HepG2 (cell line): ENCODE results near the gene DNM3. TPM values are rescaled to one million over a fixed set of nuclear protein-coding genes. Genes with fewer than 3 reads are reported as not detected.

Source experiments
- ATAC-seq: fragments of 200-7000 bp; cut with Tn5 transposase; 3 replicates; pipeline ENCODE4 v1.9.1; 2020; ENCODE audit warnings: mild to moderate bottlenecking, moderate library complexity
- BruUV-seq: library from RNA; stranded (reverse); fragments of 400-500 nt; replicated peaks from 2 replicates; lab custom pipeline; 2021; lab: Mats Ljungman, UMichigan
- CTCF ChIA-PET: fragments of 300-600 bp; formaldehyde crosslinking; extraction: SDS; loops from one replicate; lab custom pipeline; 2021; ENCODE audit warnings: low total read pairs, inconsistent platforms, low intra/inter-chr PET ratio; lab: Yijun Ruan, JAX
- POLR2A ChIA-PET: fragments of 350-600 bp; sonication (Branson Sonifier 250); formaldehyde crosslinking; loops from one replicate; lab custom pipeline; 2020; ENCODE audit warnings: antibody characterized with exemption, inconsistent platforms; lab: Yijun Ruan, JAX
- DNase-seq: peaks from one replicate; pipeline ENCODE4 v3.0.0-alpha.2; 2015; ENCODE audit warnings: low spot score
- FAIRE-seq: peaks from 3 replicates; lab custom pipeline; 2011; peaks lifted over from hg19 to GRCh38; lab: Jason Lieb, UNC
- H2AFZ ChIP-seq: one replicate; pipeline ENCODE4 v1.6.1; 2011; ENCODE audit warnings: low read length, inconsistent platforms
- H3K27ac ChIP-seq: fragments of 300-600 bp; 3 replicates; pipeline ENCODE4 v1.8.0; 2011; ENCODE audit warnings: mixed run types, mild to moderate bottlenecking, mixed read lengths, low read length, inconsistent platforms; ENCODE audit not compliant: insufficient read depth; ENCODE audit errors: extremely low read length
- H3K27me3 ChIP-seq, 2 experiments: fragments of 200-600 bp in 1 of 2; 2 replicates in 1 of 2; 3 replicates in 1 of 2; pipeline versions ENCODE4 v1.6.0 to v1.8.0; 2011; ENCODE audit warnings: low read length in 2 of 2, mild to moderate bottlenecking in 2 of 2, moderate library complexity in 2 of 2, inconsistent platforms in 1 of 2; ENCODE audit not compliant: insufficient read depth in 2 of 2, control insufficient read depth in 1 of 2
- H3K36me3 ChIP-seq, 2 experiments: fragments of 200-600 bp in 1 of 2; replicated peaks in 1 of 2; 2 replicates in 1 of 2; 3 replicates in 1 of 2; pipeline versions ENCODE4 v1.5.1 to v1.8.0; 2011; ENCODE audit warnings: low read length in 2 of 2, inconsistent platforms in 1 of 2; ENCODE audit not compliant: insufficient read depth in 2 of 2, control insufficient read depth in 1 of 2
- H3K4me1 ChIP-seq: 2 replicates; pipeline ENCODE4 v1.5.1; 2012; ENCODE audit warnings: low read length, inconsistent platforms; ENCODE audit not compliant: insufficient read depth
- H3K4me2 ChIP-seq: 2 replicates; pipeline ENCODE4 v1.6.0; 2011; ENCODE audit warnings: low read depth, low read length, inconsistent platforms
- H3K4me3 ChIP-seq, 3 experiments: fragments of 200-600 bp in 1 of 3; sonication (generic), shearing (Covaris generic) in 1 of 3; replicated peaks in 1 of 3; 2 replicates each; pipeline ENCODE4 v1.5.1; 2011 to 2016; ENCODE audit warnings: low read length in 3 of 3, inconsistent platforms in 2 of 3, low read depth in 2 of 3, mild to moderate bottlenecking in 2 of 3, control low read depth in 1 of 3, mixed read lengths in 1 of 3; ENCODE audit not compliant: insufficient read depth in 1 of 3
- H3K79me2 ChIP-seq: one replicate; pipeline ENCODE4 v1.6.1; 2011; ENCODE audit warnings: low read length, inconsistent platforms; ENCODE audit not compliant: insufficient read depth
- H3K9ac ChIP-seq: 2 replicates; pipeline ENCODE4 v1.6.0; 2011; ENCODE audit warnings: mild to moderate bottlenecking, low read depth, low read length, inconsistent platforms; ENCODE audit not compliant: insufficient read depth
- H3K9me3 ChIP-seq: 2 replicates; pipeline ENCODE4 v1.5.1; 2012; ENCODE audit warnings: mild to moderate bottlenecking, low read length
- H4K20me1 ChIP-seq: 2 replicates; pipeline ENCODE4 v1.6.0; 2011; ENCODE audit warnings: inconsistent platforms, mild to moderate bottlenecking, low read length, moderate library complexity; ENCODE audit not compliant: insufficient read depth
- CHD4 ChIP-seq: fragments of 200-600 bp; sonication (generic); IDR thresholded peaks from 2 replicates; pipeline ENCODE4 v1.7.0; 2017; ENCODE audit warnings: mild to moderate bottlenecking, low read length, borderline replicate concordance
- KAT7 ChIP-seq: IDR thresholded peaks from 2 replicates; pipeline ENCODE4 v1.6.1; 2018; ENCODE audit warnings: borderline replicate concordance, missing compliant biosample characterization
- NR1H2 ChIP-seq: sonication (generic); formaldehyde crosslinking; IDR thresholded peaks from 2 replicates; pipeline ENCODE4 v1.8.1; 2022; ENCODE audit warnings: low read depth, missing genetic modification reagents, borderline replicate concordance
- POLR2AphosphoS2 ChIP-seq: IDR thresholded peaks from 2 replicates; pipeline ENCODE4 v1.6.1; 2011; ENCODE audit warnings: low read depth, low read length, improper control_type of control experiment
- TCF7L2 ChIP-seq: IDR thresholded peaks from 2 replicates; pipeline ENCODE4 v1.6.1; 2011; ENCODE audit warnings: mild to moderate bottlenecking, low read depth, low read length, moderate library complexity
- ZNF234 ChIP-seq: sonication (generic); formaldehyde crosslinking; conservative IDR thresholded peaks from 2 replicates; pipeline ENCODE4 v1.5.1; 2020; ENCODE audit warnings: mild to moderate bottlenecking, missing genetic modification reagents
- ZNF24 ChIP-seq: fragments of 450-650 bp; IDR thresholded peaks from 2 replicates; pipeline ENCODE4 v1.6.1; 2017; ENCODE audit warnings: antibody characterized with exemption, mild to moderate bottlenecking
- ZNF33B ChIP-seq: sonication (generic); formaldehyde crosslinking; IDR thresholded peaks from 2 replicates; pipeline ENCODE4 v1.5.1; 2020; ENCODE audit warnings: mild to moderate bottlenecking, missing genetic modification reagents
- ZNF468 ChIP-seq: sonication (generic); formaldehyde crosslinking; IDR thresholded peaks from 2 replicates; pipeline ENCODE4 v1.8.0; 2022; ENCODE audit warnings: mild to moderate bottlenecking, moderate library complexity, missing genetic modification reagents
- WGBS: methylation state at CpG from one replicate; pipeline ENCODE4 v1.1.6; 2017; ENCODE audit warnings: low lambda C conversion rate; 5-methylcytosine and 5-hydroxymethylcytosine counted together
- in situ Hi-C: cut with HindIII; loops from 2 replicates; pipeline ENCODE4 v1.10.0; 2017; ENCODE audit warnings: low pct_unique_long_range_greater_than_20kb; ENCODE audit not compliant: extremely low pct_ligation_motif_present
- intact Hi-C: fragments of 100-400 bp; cut with micrococcal nuclease; formaldehyde crosslinking; loops from one replicate; pipeline ENCODE4 v1.10.0; 2022; ENCODE audit not compliant: unreplicated experiment
- polyA plus RNA-seq, 8 experiments: library from polyadenylated mRNA; depleted of rRNA in 3 of 8; stranded (reverse) in 7 of 8; unstranded in 1 of 8; fragments of >200 nt; fragmentation: Illumina TruSeq in 4 of 8; extraction: Trizol in 4 of 8; gene quantifications; 2 replicates each; pipeline versions ENCODE4 v1.2.1 to v1.2.3, GENCODE V29; 2011 to 2016; ENCODE audit warnings: low read depth in 4 of 8, missing spikeins in 1 of 8, mixed read lengths in 1 of 8; ENCODE audit not compliant: insufficient read depth in 1 of 8
- total RNA-seq, 5 experiments: library from RNA; depleted of rRNA; stranded (reverse); fragments of >200 nt; fragmentation: Illumina TruSeq; extraction: Trizol; gene quantifications; 2 replicates each; pipeline ENCODE4 v1.2.3, GENCODE V29; 2016; ENCODE audit warnings: low read depth in 1 of 5
- TF ChIP-seq, protein P1 (sequence below): sonication (generic); formaldehyde crosslinking; IDR thresholded peaks from 2 replicates; pipeline ENCODE4 v1.8.1; 2022; ENCODE audit warnings: low read depth, mild to moderate bottlenecking, missing genetic modification reagents
- TF ChIP-seq, protein P2 (sequence below): sonication (generic); formaldehyde crosslinking; IDR thresholded peaks from 2 replicates; pipeline ENCODE4 v1.5.1; 2020; ENCODE audit warnings: mild to moderate bottlenecking, missing genetic modification reagents, moderate library complexity
- TF ChIP-seq, protein P3 (sequence below): sonication (generic); formaldehyde crosslinking; IDR thresholded peaks from 2 replicates; pipeline ENCODE4 v1.8.1; 2023; ENCODE audit warnings: mild to moderate bottlenecking, moderate library complexity, missing genetic modification reagents
- TF ChIP-seq, protein P4 (sequence below): IDR thresholded peaks from 2 replicates; pipeline ENCODE4 v1.6.1; 2016; ENCODE audit warnings: mild to moderate bottlenecking, missing biosample characterization, missing genetic modification reagents

The DNM3 gene
- total and polyA plus RNA-seq, 2 of the 13 experiments (the other 11 are each of a cell fraction or from before 2014, with no cell fraction given), result 0.05 TPM; not detected in 1

DNA sequence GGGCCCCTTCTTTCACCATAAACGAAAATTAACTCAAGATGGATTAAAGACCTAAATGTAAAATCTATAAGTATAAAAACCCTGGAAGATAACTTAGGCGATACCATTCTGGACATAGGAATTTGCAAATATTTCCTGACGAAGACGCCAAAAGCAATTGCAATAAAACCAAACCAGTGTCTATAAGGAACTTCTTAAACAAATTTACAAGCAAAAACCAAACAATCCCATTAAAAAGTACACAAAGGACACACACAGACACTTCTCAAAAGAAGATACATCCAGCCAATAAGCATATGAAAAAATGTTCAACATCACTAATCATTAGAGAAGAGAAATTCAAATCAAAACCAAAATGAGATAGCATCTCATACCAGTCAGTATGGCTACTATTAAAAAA is 500.4 kb downstream of the DNM3 start:
- FAIRE-seq (no peak), DNase-seq (no peak), ATAC-seq (no peak)
- intact Hi-C loops (no loop called here), in situ Hi-C loops (no loop called here)
- BruUV-seq, result no TSS peak
- no peak overlapping the region for H3K4me2 ChIP-seq
- H3K79me2 ChIP-seq, result no peaks in the 10 kb centered on the region
- no peak overlapping the region for H2AFZ ChIP-seq
- no peaks in the 10 kb centered on the region for H3K4me1 ChIP-seq
- WGBS, result 46% methylated on average over 4 of the region's 4 CpGs
- 0 out of 5 replicates have a peak, but pooled peaks cover 0 to 4% of the 10 kb centered on the region in 2 experiments for H3K27me3 ChIP-seq
- CTCF ChIA-PET, result no interaction called here
- no peaks in the 10 kb centered on the region for H3K36me3 ChIP-seq
- no peaks in the 10 kb centered on the region for H4K20me1 ChIP-seq
- TF ChIP-seq, protein P1, sequence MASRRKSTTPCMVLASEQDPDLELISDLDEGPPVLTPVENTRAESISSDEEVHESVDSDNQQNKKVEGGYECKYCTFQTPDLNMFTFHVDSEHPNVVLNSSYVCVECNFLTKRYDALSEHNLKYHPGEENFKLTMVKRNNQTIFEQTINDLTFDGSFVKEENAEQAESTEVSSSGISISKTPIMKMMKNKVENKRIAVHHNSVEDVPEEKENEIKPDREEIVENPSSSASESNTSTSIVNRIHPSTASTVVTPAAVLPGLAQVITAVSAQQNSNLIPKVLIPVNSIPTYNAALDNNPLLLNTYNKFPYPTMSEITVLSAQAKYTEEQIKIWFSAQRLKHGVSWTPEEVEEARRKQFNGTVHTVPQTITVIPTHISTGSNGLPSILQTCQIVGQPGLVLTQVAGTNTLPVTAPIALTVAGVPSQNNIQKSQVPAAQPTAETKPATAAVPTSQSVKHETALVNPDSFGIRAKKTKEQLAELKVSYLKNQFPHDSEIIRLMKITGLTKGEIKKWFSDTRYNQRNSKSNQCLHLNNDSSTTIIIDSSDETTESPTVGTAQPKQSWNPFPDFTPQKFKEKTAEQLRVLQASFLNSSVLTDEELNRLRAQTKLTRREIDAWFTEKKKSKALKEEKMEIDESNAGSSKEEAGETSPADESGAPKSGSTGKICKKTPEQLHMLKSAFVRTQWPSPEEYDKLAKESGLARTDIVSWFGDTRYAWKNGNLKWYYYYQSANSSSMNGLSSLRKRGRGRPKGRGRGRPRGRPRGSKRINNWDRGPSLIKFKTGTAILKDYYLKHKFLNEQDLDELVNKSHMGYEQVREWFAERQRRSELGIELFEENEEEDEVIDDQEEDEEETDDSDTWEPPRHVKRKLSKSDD (CRISPR knock-in tag), result no peak
- TF ChIP-seq, protein P2, sequence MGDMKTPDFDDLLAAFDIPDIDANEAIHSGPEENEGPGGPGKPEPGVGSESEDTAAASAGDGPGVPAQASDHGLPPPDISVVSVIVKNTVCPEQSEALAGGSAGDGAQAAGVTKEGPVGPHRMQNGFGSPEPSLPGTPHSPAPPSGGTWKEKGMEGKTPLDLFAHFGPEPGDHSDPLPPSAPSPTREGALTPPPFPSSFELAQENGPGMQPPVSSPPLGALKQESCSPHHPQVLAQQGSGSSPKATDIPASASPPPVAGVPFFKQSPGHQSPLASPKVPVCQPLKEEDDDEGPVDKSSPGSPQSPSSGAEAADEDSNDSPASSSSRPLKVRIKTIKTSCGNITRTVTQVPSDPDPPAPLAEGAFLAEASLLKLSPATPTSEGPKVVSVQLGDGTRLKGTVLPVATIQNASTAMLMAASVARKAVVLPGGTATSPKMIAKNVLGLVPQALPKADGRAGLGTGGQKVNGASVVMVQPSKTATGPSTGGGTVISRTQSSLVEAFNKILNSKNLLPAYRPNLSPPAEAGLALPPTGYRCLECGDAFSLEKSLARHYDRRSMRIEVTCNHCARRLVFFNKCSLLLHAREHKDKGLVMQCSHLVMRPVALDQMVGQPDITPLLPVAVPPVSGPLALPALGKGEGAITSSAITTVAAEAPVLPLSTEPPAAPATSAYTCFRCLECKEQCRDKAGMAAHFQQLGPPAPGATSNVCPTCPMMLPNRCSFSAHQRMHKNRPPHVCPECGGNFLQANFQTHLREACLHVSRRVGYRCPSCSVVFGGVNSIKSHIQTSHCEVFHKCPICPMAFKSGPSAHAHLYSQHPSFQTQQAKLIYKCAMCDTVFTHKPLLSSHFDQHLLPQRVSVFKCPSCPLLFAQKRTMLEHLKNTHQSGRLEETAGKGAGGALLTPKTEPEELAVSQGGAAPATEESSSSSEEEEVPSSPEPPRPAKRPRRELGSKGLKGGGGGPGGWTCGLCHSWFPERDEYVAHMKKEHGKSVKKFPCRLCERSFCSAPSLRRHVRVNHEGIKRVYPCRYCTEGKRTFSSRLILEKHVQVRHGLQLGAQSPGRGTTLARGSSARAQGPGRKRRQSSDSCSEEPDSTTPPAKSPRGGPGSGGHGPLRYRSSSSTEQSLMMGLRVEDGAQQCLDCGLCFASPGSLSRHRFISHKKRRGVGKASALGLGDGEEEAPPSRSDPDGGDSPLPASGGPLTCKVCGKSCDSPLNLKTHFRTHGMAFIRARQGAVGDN (CRISPR knock-in tag), result no peak
- TF ChIP-seq NR1H2 (no peak), ZNF468 (CRISPR knock-in tag) (no peak), CHD4 (no peak), ZNF33B (CRISPR knock-in tag) (no peak), ZNF234 (CRISPR knock-in tag) (no peak), ZNF24 (no peak), KAT7 (no peak), POLR2AphosphoS2 (no peak), TCF7L2 (no peak)
- TF ChIP-seq, protein P3, sequence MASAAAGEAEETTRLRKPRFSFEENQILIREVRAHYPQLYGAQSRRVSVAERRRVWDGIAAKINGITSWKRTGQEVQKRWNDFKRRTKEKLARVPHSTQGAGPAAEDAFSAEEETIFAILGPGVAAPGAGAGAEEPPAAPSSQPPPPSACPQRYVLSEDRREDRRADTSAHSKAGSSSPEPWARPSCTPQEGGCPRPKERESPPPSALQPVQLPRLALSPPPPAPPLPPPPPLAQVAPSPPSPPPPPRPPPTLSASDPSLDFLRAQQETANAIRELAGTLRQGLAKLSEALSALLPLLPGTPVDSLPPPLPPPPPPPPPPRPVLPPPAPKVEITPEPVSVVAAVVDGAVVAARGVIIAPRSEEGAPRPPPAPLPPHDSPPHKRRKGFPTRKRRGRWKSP, result no peak
- TF ChIP-seq, protein P4, sequence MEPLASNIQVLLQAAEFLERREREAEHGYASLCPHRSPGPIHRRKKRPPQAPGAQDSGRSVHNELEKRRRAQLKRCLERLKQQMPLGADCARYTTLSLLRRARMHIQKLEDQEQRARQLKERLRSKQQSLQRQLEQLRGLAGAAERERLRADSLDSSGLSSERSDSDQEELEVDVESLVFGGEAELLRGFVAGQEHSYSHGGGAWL (CRISPR knock-in tag), result no peak
- H3K27ac ChIP-seq, result no peak overlapping the region
- no peak overlapping the region for H3K9ac ChIP-seq
- POLR2A ChIA-PET, result no interaction called here
- no peaks in the 10 kb centered on the region for H3K9me3 ChIP-seq
- H3K4me3 ChIP-seq, result no peak overlapping the region
